Measurements from ENCODE around the gene BRD1. TPM values are rescaled to one million over a fixed set of nuclear protein-coding genes. Genes with fewer than 3 reads are reported as not detected.

BRD1 gene
- total RNA-seq, 1 experiment from 2014 or later: 28.2 TPM

- no peaks in the 10 kb centered on the region for H3K9me3 ChIP-seq (replicated peaks)
- no peak for DNase-seq (ENCODE audit: low read depth in 1 of 2, low spot score in 2 of 2)
- H3K4me1 ChIP-seq (replicated peaks): no peaks in the 10 kb centered on the region
- H3K27ac ChIP-seq: no peak overlapping the region
- H3K36me3 ChIP-seq: no peaks in the 10 kb centered on the region
- no peaks in the 10 kb centered on the region; the same call in 1 of the 2 replicates for H3K27me3 ChIP-seq (replicated peaks)
- H3K4me3 ChIP-seq: no peak overlapping the region
These were observed 89.1 kb downstream of the BRD1 start for GRCh38 chr22:49738566-49738965.

GRCh38 chr22:49738006-49738405, 89.7 kb downstream of the BRD1 start:
- H3K9me3 ChIP-seq (replicated peaks): no peaks in the 10 kb centered on the region
- H3K36me3 ChIP-seq: no peaks in the 10 kb centered on the region
- no peaks in the 10 kb centered on the region for H3K4me1 ChIP-seq (replicated peaks)
- H3K4me3 ChIP-seq: no peak overlapping the region
- peaks cover under 1% of the 10 kb centered on the region; the same call in 1 of the 2 replicates for H3K27me3 ChIP-seq (replicated peaks)
- no peak overlapping the region for H3K27ac ChIP-seq
- no peak for DNase-seq (ENCODE audit: low read depth in 1 of 2, low spot score in 2 of 2)

GRCh38 chr22:49737101-49737551, 90.5 kb downstream of the BRD1 start:
- peak in 1 of 2 experiments; percentile 39 for DNase-seq (ENCODE audit: low read depth in 1 of 2, low spot score in 2 of 2)
- H3K27me3 ChIP-seq (replicated peaks): peaks cover 3% of the 10 kb centered on the region; the same call in 1 of the 2 replicates
- H3K9me3 ChIP-seq (replicated peaks): no peaks in the 10 kb centered on the region
- H3K4me1 ChIP-seq (replicated peaks): no peaks in the 10 kb centered on the region
- no peak overlapping the region for H3K27ac ChIP-seq
- no peak overlapping the region for H3K4me3 ChIP-seq
- H3K36me3 ChIP-seq: no peaks in the 10 kb centered on the region

- H3K36me3 ChIP-seq: no peaks in the 10 kb centered on the region
- peaks cover 3% of the 10 kb centered on the region; the same call in 1 of the 2 replicates for H3K27me3 ChIP-seq (replicated peaks)
- H3K9me3 ChIP-seq (replicated peaks): no peaks in the 10 kb centered on the region
- no peak overlapping the region for H3K4me3 ChIP-seq
- H3K27ac ChIP-seq: no peak overlapping the region
- H3K4me1 ChIP-seq (replicated peaks): no peaks in the 10 kb centered on the region
- DNase-seq (ENCODE audit: low read depth in 1 of 2, low spot score in 2 of 2): peak in 1 of 2 experiments; percentile 32
These were observed 91.1 kb downstream of the BRD1 start for GRCh38 chr22:49736538-49736937.

- no peak overlapping the region for H3K27ac ChIP-seq
- H3K4me1 ChIP-seq (replicated peaks): no peaks in the 10 kb centered on the region
- no peaks in the 10 kb centered on the region for H3K36me3 ChIP-seq
- peak in 1 of 2 experiments; percentile 38 for DNase-seq (ENCODE audit: low read depth in 1 of 2, low spot score in 2 of 2)
- no peaks in the 10 kb centered on the region for H3K9me3 ChIP-seq (replicated peaks)
- H3K4me3 ChIP-seq: no peak overlapping the region
- peaks cover 7% of the 10 kb centered on the region for H3K27me3 ChIP-seq (replicated peaks)
These were observed 91.7 kb downstream of the BRD1 start for GRCh38 chr22:49735901-49736421.

GRCh38 chr22:49735411-49735900, 92.2 kb downstream of the BRD1 start:
- H3K9me3 ChIP-seq (replicated peaks): no peaks in the 10 kb centered on the region
- no peaks in the 10 kb centered on the region for H3K4me1 ChIP-seq (replicated peaks)
- H3K36me3 ChIP-seq: no peaks in the 10 kb centered on the region
- no peak overlapping the region for H3K4me3 ChIP-seq
- peaks cover 9% of the 10 kb centered on the region for H3K27me3 ChIP-seq (replicated peaks)
- DNase-seq (ENCODE audit: low read depth in 1 of 2, low spot score in 2 of 2): peak in 1 of 2 experiments; percentile 46
- H3K27ac ChIP-seq: no peak overlapping the region

GRCh38 chr22:49734882-49735281, 92.8 kb downstream of the BRD1 start:
- Histone ChIP-seq H3K27me3 (replicated peaks) (peaks cover 9% of the 10 kb centered on the region), H3K36me3 (no peaks in the 10 kb centered on the region), H3K9me3 (replicated peaks) (no peaks in the 10 kb centered on the region), H3K4me3 (no peak overlapping the region), H3K27ac (no peak overlapping the region), H3K4me1 (replicated peaks) (no peaks in the 10 kb centered on the region)
- peak in 1 of 2 experiments; percentile 27 for DNase-seq (ENCODE audit: low read depth in 1 of 2, low spot score in 2 of 2)

- H3K4me1 ChIP-seq (replicated peaks): no peaks in the 10 kb centered on the region
- no peak overlapping the region for H3K27ac ChIP-seq
- H3K9me3 ChIP-seq (replicated peaks): no peaks in the 10 kb centered on the region
- no peaks in the 10 kb centered on the region for H3K36me3 ChIP-seq
- peaks cover 9% of the 10 kb centered on the region for H3K27me3 ChIP-seq (replicated peaks)
- no peak overlapping the region for H3K4me3 ChIP-seq
- DNase-seq (ENCODE audit: low read depth in 1 of 2, low spot score in 2 of 2): no peak
These were observed 93.3 kb downstream of the BRD1 start for GRCh38 chr22:49734390-49734789.

- Histone ChIP-seq H3K9me3 (replicated peaks) (no peaks in the 10 kb centered on the region), H3K36me3 (no peaks in the 10 kb centered on the region), H3K27me3 (replicated peaks) (peaks cover 9% of the 10 kb centered on the region), H3K27ac (no peak overlapping the region), H3K4me1 (replicated peaks) (no peaks in the 10 kb centered on the region), H3K4me3 (no peak overlapping the region)
- DNase-seq (ENCODE audit: low read depth in 1 of 2, low spot score in 2 of 2): peak in 1 of 2 experiments; percentile 34
These were observed 94.0 kb downstream of the BRD1 start for GRCh38 chr22:49733631-49734030.

GRCh38 chr22:49730656-49731055, 97.0 kb downstream of the BRD1 start:
- peak in 1 of 2 experiments; percentile 12 for DNase-seq (ENCODE audit: low read depth in 1 of 2, low spot score in 2 of 2)
- H3K27me3 ChIP-seq (replicated peaks): peaks cover 32% of the 10 kb centered on the region
- H3K9me3 ChIP-seq (replicated peaks): no peaks in the 10 kb centered on the region
- no peak overlapping the region for H3K27ac ChIP-seq
- H3K4me1 ChIP-seq (replicated peaks): no peaks in the 10 kb centered on the region
- no peak overlapping the region for H3K4me3 ChIP-seq
- no peaks in the 10 kb centered on the region for H3K36me3 ChIP-seq

GRCh38 chr22:49728570-49729271, 99.0 kb downstream of the BRD1 start:
- peak in 1 of 2 experiments; percentile 35 for DNase-seq (ENCODE audit: low read depth in 1 of 2, low spot score in 2 of 2)
- Histone ChIP-seq H3K4me3 (no peak overlapping the region), H3K27me3 (replicated peaks) (peaks cover 51% of the 10 kb centered on the region), H3K36me3 (no peaks in the 10 kb centered on the region), H3K9me3 (replicated peaks) (no peaks in the 10 kb centered on the region), H3K27ac (no peak overlapping the region), H3K4me1 (replicated peaks) (no peaks in the 10 kb centered on the region)

GRCh38 chr22:49727881-49728569, 99.6 kb downstream of the BRD1 start:
- DNase-seq (ENCODE audit: low read depth in 1 of 2, low spot score in 2 of 2): peak in 1 of 2 experiments; percentile 36
- Histone ChIP-seq H3K27ac (no peak overlapping the region), H3K4me3 (no peak overlapping the region), H3K4me1 (replicated peaks) (no peaks in the 10 kb centered on the region), H3K27me3 (replicated peaks) (peaks cover 51% of the 10 kb centered on the region), H3K36me3 (no peaks in the 10 kb centered on the region), H3K9me3 (replicated peaks) (no peaks in the 10 kb centered on the region)

GRCh38 chr22:49727191-49727880, 100.3 kb downstream of the BRD1 start:
- Histone ChIP-seq H3K4me3 (no peak overlapping the region), H3K36me3 (no peaks in the 10 kb centered on the region), H3K27ac (no peak overlapping the region), H3K4me1 (replicated peaks) (no peaks in the 10 kb centered on the region), H3K9me3 (replicated peaks) (no peaks in the 10 kb centered on the region), H3K27me3 (replicated peaks) (peaks cover 48% of the 10 kb centered on the region)
- DNase-seq (ENCODE audit: low read depth in 1 of 2, low spot score in 2 of 2): peak in 1 of 2 experiments; percentile 37
